Measurements from ENCODE around the gene FKBP1A.
A peak's percentile ranks its signal among the peaks of the same experiment; 100 is the strongest.

Gene FKBP1A

DNA sequence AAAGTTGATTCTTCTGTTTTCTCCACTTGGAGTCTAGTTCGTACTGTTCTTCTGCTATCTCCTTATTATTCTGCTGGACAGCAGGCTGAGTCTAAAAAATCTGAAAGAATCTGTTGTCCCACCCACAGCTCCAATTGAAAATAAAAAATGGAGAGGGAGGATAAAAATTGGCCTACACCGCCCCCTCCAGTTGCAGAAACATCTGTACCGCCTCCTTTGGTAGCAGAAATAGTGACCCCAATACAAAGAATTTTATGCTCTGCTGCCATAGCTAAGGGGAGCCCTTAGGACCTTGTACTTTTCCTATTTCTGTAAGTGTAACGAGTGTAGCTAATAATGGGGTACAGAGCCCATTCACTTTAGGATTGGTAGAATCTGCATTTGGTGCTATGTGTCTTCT lies 4.9 kb upstream of the FKBP1A start:
- Histone ChIP-seq H3K9ac (ENCODE audit: insufficient read length, low read depth) (no peak overlapping the region), H3K4me1 (ENCODE audit: insufficient read depth, insufficient read length) (no peaks in the 10 kb centered on the region), H3K27me3 (ENCODE audit: insufficient read depth, insufficient read length) (peaks cover 24% of the 10 kb centered on the region), H3K4me3 (ENCODE audit: insufficient read length, low read depth) (no peak overlapping the region), H3K9me3 (ENCODE audit: insufficient read depth, low read length) (no peaks in the 10 kb centered on the region), H3K36me3 (ENCODE audit: insufficient read depth, insufficient read length, low read length) (no peaks in the 10 kb centered on the region)
- no peak for DNase-seq (ENCODE audit: low read depth, low spot score)
- TF ChIP-seq ZNF274 (IDR thresholded peaks at IDR 0.05; ENCODE audit: low read depth, low read length) (no peak), YY1 (IDR thresholded peaks at IDR 0.05; ENCODE audit: insufficient read depth, insufficient read length) (no peak), SUZ12 (IDR thresholded peaks at IDR 0.05; ENCODE audit: extremely low read depth, insufficient read depth, insufficient read length) (no peak)

DNA sequence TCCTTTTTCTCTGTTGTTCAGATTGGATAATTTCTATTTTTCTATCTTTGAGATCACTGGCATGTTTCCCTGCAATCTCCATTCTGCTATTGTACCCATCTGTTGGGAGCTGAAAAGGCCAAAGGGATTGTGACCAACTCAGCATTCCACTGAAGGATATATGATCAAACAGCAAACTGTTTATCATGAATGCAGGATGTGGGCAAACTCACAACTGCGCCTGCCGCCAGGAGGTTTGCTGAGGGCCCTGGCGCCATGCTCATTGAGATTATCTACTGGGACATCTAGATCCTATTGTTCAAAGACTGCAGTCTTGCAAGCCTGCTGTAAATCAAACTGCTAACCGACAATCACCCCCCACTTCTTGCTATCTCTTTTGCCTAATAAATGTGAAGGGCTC lies 3.8 kb upstream of the FKBP1A start:
- Histone ChIP-seq H3K4me1 (ENCODE audit: insufficient read depth, insufficient read length) (no peaks in the 10 kb centered on the region), H3K9me3 (ENCODE audit: insufficient read depth, low read length) (no peaks in the 10 kb centered on the region), H3K4me3 (ENCODE audit: insufficient read length, low read depth) (no peak overlapping the region), H3K36me3 (ENCODE audit: insufficient read depth, insufficient read length, low read length) (no peaks in the 10 kb centered on the region), H3K9ac (ENCODE audit: insufficient read length, low read depth) (no peak overlapping the region), H3K27me3 (ENCODE audit: insufficient read depth, insufficient read length) (peaks cover 24% of the 10 kb centered on the region)
- no peak for DNase-seq (ENCODE audit: low read depth, low spot score)
- TF ChIP-seq YY1 (IDR thresholded peaks at IDR 0.05; ENCODE audit: insufficient read depth, insufficient read length) (no peak), SUZ12 (IDR thresholded peaks at IDR 0.05; ENCODE audit: extremely low read depth, insufficient read depth, insufficient read length) (no peak), ZNF274 (IDR thresholded peaks at IDR 0.05; ENCODE audit: low read depth, low read length) (no peak)

DNA sequence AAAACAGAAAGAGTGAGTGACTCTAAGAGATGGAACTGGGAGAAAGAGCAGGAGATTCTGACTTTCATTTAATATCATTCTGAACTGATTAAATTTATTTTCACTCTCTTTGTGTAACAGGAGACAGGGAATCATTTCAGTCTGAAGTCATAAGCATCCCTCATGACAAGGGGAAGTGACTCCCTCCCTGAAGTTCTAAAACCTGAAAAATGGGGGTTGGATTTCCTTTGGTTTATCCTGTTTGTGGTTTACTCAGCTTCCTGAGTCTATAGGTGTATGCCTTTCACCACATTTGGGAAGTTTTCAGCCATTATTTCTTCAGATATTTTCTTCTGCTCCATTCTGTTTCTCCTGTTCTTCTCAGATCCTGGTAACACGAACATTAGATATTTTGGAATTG lies 3.4 kb upstream of the FKBP1A start:
- no peak for DNase-seq (ENCODE audit: low read depth, low spot score)
- H3K36me3 ChIP-seq (ENCODE audit: insufficient read depth, insufficient read length, low read length) = peaks cover 3% of the 10 kb centered on the region

DNA sequence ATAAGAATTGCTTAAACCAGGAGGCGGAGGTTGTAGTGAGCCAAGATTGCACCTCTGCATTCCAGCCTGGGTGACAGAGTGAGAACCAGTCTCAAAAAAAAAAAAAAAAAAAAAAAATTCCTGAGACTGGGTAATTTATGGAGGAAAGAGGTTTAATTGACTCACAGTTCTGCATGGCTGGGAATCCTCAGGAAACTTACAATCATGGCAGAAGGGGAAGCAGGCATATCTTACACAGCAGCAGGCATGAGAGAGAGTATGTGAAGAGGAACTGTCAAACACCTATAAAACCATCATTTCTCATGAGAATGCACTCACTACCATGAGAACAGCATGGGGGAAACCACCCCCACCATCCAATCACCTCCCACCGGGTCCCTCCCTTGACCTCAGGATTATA lies 1.8 kb upstream of the FKBP1A start:
- no peak for TF ChIP-seq SUZ12 (IDR thresholded peaks at IDR 0.05; ENCODE audit: extremely low read depth, insufficient read depth, insufficient read length)
- no peak for TF ChIP-seq ZNF274 (IDR thresholded peaks at IDR 0.05; ENCODE audit: low read depth, low read length)
- no peak for TF ChIP-seq YY1 (IDR thresholded peaks at IDR 0.05; ENCODE audit: insufficient read depth, insufficient read length)
- H3K4me3 ChIP-seq (ENCODE audit: insufficient read length, low read depth) = no peak overlapping the region
- peaks cover 13% of the 10 kb centered on the region for H3K36me3 ChIP-seq (ENCODE audit: insufficient read depth, insufficient read length, low read length)
- no peaks in the 10 kb centered on the region for H3K9me3 ChIP-seq (ENCODE audit: insufficient read depth, low read length)
- H3K27me3 ChIP-seq (ENCODE audit: insufficient read depth, insufficient read length) = peaks cover 24% of the 10 kb centered on the region
- H3K9ac ChIP-seq (ENCODE audit: insufficient read length, low read depth) = no peak overlapping the region
- no peak for DNase-seq (ENCODE audit: low read depth, low spot score)
- H3K4me1 ChIP-seq (ENCODE audit: insufficient read depth, insufficient read length) = peaks cover 13% of the 10 kb centered on the region

More for the DNA sequence above, 3.4 kb upstream of the FKBP1A start:
- Histone ChIP-seq H3K9me3 (ENCODE audit: insufficient read depth, low read length) (no peaks in the 10 kb centered on the region), H3K27me3 (ENCODE audit: insufficient read depth, insufficient read length) (peaks cover 24% of the 10 kb centered on the region), H3K4me1 (ENCODE audit: insufficient read depth, insufficient read length) (no peaks in the 10 kb centered on the region), H3K4me3 (ENCODE audit: insufficient read length, low read depth) (no peak overlapping the region), H3K9ac (ENCODE audit: insufficient read length, low read depth) (no peak overlapping the region)
- TF ChIP-seq ZNF274 (IDR thresholded peaks at IDR 0.05; ENCODE audit: low read depth, low read length) = no peak
- TF ChIP-seq SUZ12 (IDR thresholded peaks at IDR 0.05; ENCODE audit: extremely low read depth, insufficient read depth, insufficient read length) = no peak
- no peak for TF ChIP-seq YY1 (IDR thresholded peaks at IDR 0.05; ENCODE audit: insufficient read depth, insufficient read length)

DNA sequence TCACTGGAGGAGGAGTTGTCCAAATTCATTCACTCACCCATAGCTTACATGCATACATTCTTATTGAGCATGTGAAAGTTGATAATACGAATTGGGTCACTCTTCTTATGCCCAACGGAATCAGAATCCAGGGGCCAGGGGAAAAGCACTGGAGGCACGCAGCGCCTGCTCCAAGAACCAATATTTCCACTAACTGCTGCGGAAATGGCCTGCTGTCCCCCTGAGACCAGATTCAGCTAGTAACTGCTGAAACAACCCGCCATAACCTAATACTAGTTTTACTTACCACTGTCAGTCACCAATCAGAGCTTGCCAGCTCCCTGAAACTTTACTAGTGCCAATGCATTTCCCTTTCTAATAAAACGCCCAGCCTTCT lies 641 bp upstream of the FKBP1A start:
- H3K9me3 ChIP-seq (ENCODE audit: insufficient read depth, low read length) = no peaks in the 10 kb centered on the region
- H3K4me1 ChIP-seq (ENCODE audit: insufficient read depth, insufficient read length) = peaks cover 16% of the 10 kb centered on the region
- no peak for TF ChIP-seq ZNF274 (IDR thresholded peaks at IDR 0.05; ENCODE audit: low read depth, low read length)
- no peak for TF ChIP-seq SUZ12 (IDR thresholded peaks at IDR 0.05; ENCODE audit: extremely low read depth, insufficient read depth, insufficient read length)
- TF ChIP-seq YY1 (IDR thresholded peaks at IDR 0.05; ENCODE audit: insufficient read depth, insufficient read length) = no peak
- DNase-seq (ENCODE audit: low read depth, low spot score) = no peak
- peaks cover 22% of the 10 kb centered on the region for H3K36me3 ChIP-seq (ENCODE audit: insufficient read depth, insufficient read length, low read length)
- H3K27me3 ChIP-seq (ENCODE audit: insufficient read depth, insufficient read length) = peaks cover 24% of the 10 kb centered on the region
- peak overlapping the region; percentile 88 for H3K9ac ChIP-seq (ENCODE audit: insufficient read length, low read depth)
- peak overlapping the region; percentile 76 for H3K4me3 ChIP-seq (ENCODE audit: insufficient read length, low read depth)

DNA sequence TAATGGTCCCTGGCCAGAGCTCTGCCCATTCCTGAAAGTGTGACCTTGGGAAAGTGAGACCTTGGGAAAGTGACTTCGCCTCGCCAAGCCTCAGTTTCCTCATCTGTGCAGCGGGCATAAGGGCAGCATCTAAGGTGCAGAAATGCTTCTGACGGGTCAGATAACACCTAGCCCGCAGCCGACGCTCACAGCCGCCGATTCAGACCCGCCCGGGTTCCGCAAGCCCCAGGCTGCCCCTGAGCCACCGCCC lies 486 bp downstream of the FKBP1A start:
- peaks cover 24% of the 10 kb centered on the region for H3K27me3 ChIP-seq (ENCODE audit: insufficient read depth, insufficient read length)
- no peak for DNase-seq (ENCODE audit: low read depth, low spot score)
- H3K9me3 ChIP-seq (ENCODE audit: insufficient read depth, low read length) = no peaks in the 10 kb centered on the region
- peaks cover 16% of the 10 kb centered on the region for H3K4me1 ChIP-seq (ENCODE audit: insufficient read depth, insufficient read length)
- H3K4me3 ChIP-seq (ENCODE audit: insufficient read length, low read depth) = peak overlapping the region; percentile 76
- no peak for TF ChIP-seq ZNF274 (IDR thresholded peaks at IDR 0.05; ENCODE audit: low read depth, low read length)
- TF ChIP-seq SUZ12 (IDR thresholded peaks at IDR 0.05; ENCODE audit: extremely low read depth, insufficient read depth, insufficient read length) = no peak
- TF ChIP-seq YY1 (IDR thresholded peaks at IDR 0.05; ENCODE audit: insufficient read depth, insufficient read length) = no peak
- H3K36me3 ChIP-seq (ENCODE audit: insufficient read depth, insufficient read length, low read length) = peaks cover 30% of the 10 kb centered on the region
- peak overlapping the region; percentile 88 for H3K9ac ChIP-seq (ENCODE audit: insufficient read length, low read depth)

DNA sequence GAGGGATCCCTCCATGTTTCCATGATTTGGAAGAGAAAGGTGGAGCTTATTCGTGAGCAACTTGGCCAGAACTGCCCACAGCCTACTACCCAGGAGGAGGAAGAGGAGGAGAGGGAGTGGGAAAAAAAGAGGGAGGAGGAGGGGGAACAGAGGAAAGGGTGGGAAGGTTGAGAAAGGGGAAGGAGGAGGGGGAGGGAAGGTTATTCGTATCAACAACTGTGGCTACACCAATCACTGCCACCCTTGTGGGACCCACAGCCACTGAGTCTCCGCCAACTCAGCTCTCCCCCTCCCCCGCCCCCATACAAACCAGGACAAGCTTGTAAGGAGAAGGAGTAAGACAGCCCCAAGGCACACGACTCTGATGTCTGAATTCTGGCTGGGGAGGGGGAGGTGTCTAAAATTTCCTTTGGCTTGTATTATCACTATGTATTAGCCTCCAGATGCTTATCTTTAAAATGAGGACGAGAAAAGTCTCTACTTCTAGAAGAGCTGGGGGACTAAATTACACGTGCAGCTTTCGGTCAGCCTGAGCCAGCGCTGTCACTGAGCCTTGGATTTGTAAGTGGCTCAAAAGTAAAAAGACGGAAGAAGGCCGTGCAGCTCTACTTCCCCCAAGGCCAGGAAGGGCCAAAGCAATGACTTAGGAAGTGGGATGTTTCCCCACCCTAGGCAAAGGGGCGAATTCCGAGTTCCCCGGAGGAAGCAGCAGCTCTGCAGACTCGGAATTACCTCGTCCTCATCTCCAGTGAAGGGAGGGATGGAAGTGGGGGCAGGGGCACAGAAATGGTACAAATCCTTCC lies 1.0 kb downstream of the FKBP1A start:
- TF ChIP-seq SUZ12 (IDR thresholded peaks at IDR 0.05; ENCODE audit: extremely low read depth, insufficient read depth, insufficient read length) (no peak), YY1 (IDR thresholded peaks at IDR 0.05; ENCODE audit: insufficient read depth, insufficient read length) (no peak), ZNF274 (IDR thresholded peaks at IDR 0.05; ENCODE audit: low read depth, low read length) (no peak)
- no peaks in the 10 kb centered on the region for H3K9me3 ChIP-seq (ENCODE audit: insufficient read depth, low read length)
- peaks cover 16% of the 10 kb centered on the region for H3K4me1 ChIP-seq (ENCODE audit: insufficient read depth, insufficient read length)
- H3K4me3 ChIP-seq (ENCODE audit: insufficient read length, low read depth) = peak overlapping the region; percentile 76
- H3K36me3 ChIP-seq (ENCODE audit: insufficient read depth, insufficient read length, low read length) = peaks cover 34% of the 10 kb centered on the region
- DNase-seq (ENCODE audit: low read depth, low spot score) = no peak
- H3K27me3 ChIP-seq (ENCODE audit: insufficient read depth, insufficient read length) = peaks cover 21% of the 10 kb centered on the region
- peak overlapping the region; percentile 88 for H3K9ac ChIP-seq (ENCODE audit: insufficient read length, low read depth)
